Left lung (tissue), 10 donors: ENCODE measurements around the gene MARCHF9. TPM values are rescaled to one million over a fixed set of nuclear protein-coding genes. Genes with fewer than 3 reads are reported as not detected.
"Not testable (repeated sequence)": the region's sequence is repeated elsewhere in the genome, so short reads cannot be mapped to it uniquely, and the experiment has no call there.

Experiments used
- ATAC-seq: fragments of 200-7000 bp; cut with Tn5 transposase; one replicate; pipeline ENCODE4 v1.9.1; 2020; ENCODE audit warnings: moderate library complexity
- DNase-seq, 4 donors: peaks; one replicate each; pipeline ENCODE4 v3.0.0-alpha.2; 2013 to 2020
- H3K27ac ChIP-seq, 2 donors: fragments of 200-600 bp; sonication (generic) in 1 of 2; one replicate each; pipeline versions ENCODE4 v1.5.0 to v1.8.0; 2020 to 2021
- H3K27me3 ChIP-seq, 2 donors: fragments of 200-600 bp; sonication (generic) in 1 of 2; one replicate each; pipeline versions ENCODE4 v1.5.0 to v1.8.0; 2020 to 2021
- H3K36me3 ChIP-seq, 2 donors: fragments of 200-600 bp; sonication (generic) in 1 of 2; one replicate each; pipeline versions ENCODE4 v1.5.0 to v1.8.0; 2020 to 2021
- H3K4me1 ChIP-seq, 2 donors: fragments of 200-600 bp; one replicate each; pipeline ENCODE4 v1.8.0; 2021
- H3K4me3 ChIP-seq, 2 donors: fragments of 200-600 bp; sonication (generic) in 1 of 2; one replicate each; pipeline versions ENCODE4 v1.5.0 to v1.8.0; 2020 to 2021; ENCODE audit warnings: mild to moderate bottlenecking in 1 of 2
- H3K9me3 ChIP-seq, 2 donors: fragments of 200-600 bp; sonication (generic) in 1 of 2; one replicate each; pipeline versions ENCODE4 v1.5.0 to v1.8.0; 2020 to 2021
- CTCF ChIP-seq, 2 donors: fragments of 200-600 bp; sonication (generic) in 1 of 2; IDR thresholded peaks; one replicate each; pipeline versions ENCODE4 v1.5.0 to v1.8.0; 2021; ENCODE audit warnings: antibody characterized with exemption in 2 of 2
- intact Hi-C, 2 donors: fragments of 100-400 bp; cut with DNase I; formaldehyde crosslinking; loops; one replicate each; pipeline versions ENCODE4 v1.11.2 to v1.14.2; 2022
- polyA plus RNA-seq, 6 donors: library from polyadenylated mRNA; unstranded; fragments of 120-200 nt; gene quantifications; one replicate each; pipeline ENCODE4 v1.2.1, GENCODE V29; 2013; ENCODE audit not compliant: insufficient read length in 6 of 6
- total RNA-seq, 2 donors: library from RNA; stranded (reverse); fragmentation: NEBNext Ultra II Directional; extraction: Animal tissue kit (Norgen Biotek cat#: 25700); gene quantifications; one replicate each; pipeline ENCODE4 v1.2.1, GENCODE V29; 2021
- donor health status: DM: no; HTN: yes; CAD: no.
- donor health status: DM: no; HTN: no; CAD: no.

MARCHF9 gene
- total and polyA plus RNA-seq, 8 donors: 16.5 to 22.6 (median 19.5) TPM

- DNase-seq (no peak), ATAC-seq (no peak)
- Histone ChIP-seq H3K27ac (no peak overlapping the region), H3K36me3 (peaks cover 0 to 93% of the 10 kb centered on the region in 2 donors), H3K4me1 (no peaks in the 10 kb centered on the region), H3K4me3 (no peak overlapping the region), H3K9me3 (no peaks in the 10 kb centered on the region), H3K27me3 (no peaks in the 10 kb centered on the region)
- intact Hi-C loops: no loop called here
- no peak for TF ChIP-seq CTCF (IDR thresholded peaks at IDR 0.05)
These were observed 36.9 kb upstream of the MARCHF9 start for GRCh38 chr12:57717846-57718640.

- DNase-seq (no peak), ATAC-seq (no peak)
- Histone ChIP-seq H3K9me3 (no peaks in the 10 kb centered on the region), H3K36me3 (peaks cover 0 to 85% of the 10 kb centered on the region in 2 donors), H3K4me3 (no peak overlapping the region), H3K4me1 (no peaks in the 10 kb centered on the region), H3K27ac (no peak overlapping the region), H3K27me3 (no peaks in the 10 kb centered on the region)
- intact Hi-C loops: no loop called here
- no peak for TF ChIP-seq CTCF (IDR thresholded peaks at IDR 0.05)
These were observed 36.0 kb upstream of the MARCHF9 start for GRCh38 chr12:57718641-57719528.

GRCh38 chr12:57719777-57720605, 34.9 kb upstream of the MARCHF9 start:
- ATAC-seq (no peak), DNase-seq (no peak)
- intact Hi-C loops: no loop called here
- no peaks in the 10 kb centered on the region for H3K4me1 ChIP-seq
- H3K27ac ChIP-seq: no peak overlapping the region
- H3K27me3 ChIP-seq: no peaks in the 10 kb centered on the region
- peaks cover 0 to 74% of the 10 kb centered on the region in 2 donors for H3K36me3 ChIP-seq
- H3K9me3 ChIP-seq: no peaks in the 10 kb centered on the region
- no peak overlapping the region for H3K4me3 ChIP-seq
- no peak for TF ChIP-seq CTCF (IDR thresholded peaks at IDR 0.05)

- peaks cover 0 to 3% of the 10 kb centered on the region in 2 donors for H3K4me1 ChIP-seq
- TF ChIP-seq CTCF (IDR thresholded peaks at IDR 0.05): no peak
- H3K27me3 ChIP-seq: no peaks in the 10 kb centered on the region
- no peaks in the 10 kb centered on the region for H3K9me3 ChIP-seq
- H3K4me3 ChIP-seq: no peak overlapping the region
- H3K27ac ChIP-seq: no peak overlapping the region
- H3K36me3 ChIP-seq: peaks cover 0 to 66% of the 10 kb centered on the region in 2 donors
- intact Hi-C loops: no loop called here
- DNase-seq (no peak), ATAC-seq (no peak)
These were observed 34.0 kb upstream of the MARCHF9 start for GRCh38 chr12:57720606-57721595.

- H3K36me3 ChIP-seq: peaks cover 0 to 66% of the 10 kb centered on the region in 2 donors
- DNase-seq, H3K27ac ChIP-seq, H3K27me3 ChIP-seq, intact Hi-C loops, H3K4me1 ChIP-seq, H3K4me3 ChIP-seq, H3K9me3 ChIP-seq, ATAC-seq: not testable (repeated sequence)
These were observed 32.9 kb upstream of the MARCHF9 start for GRCh38 chr12:57721846-57722608.
